HG02623 (cell line): Measurements from ENCODE around the gene MSL3B.

ENCODE experiments used
- ATAC-seq: cut with Tn5 transposase; IDR thresholded peaks from one replicate; pipeline ENCODE4 v1.9.1; 2021; ENCODE audit warnings: moderate library complexity; ENCODE audit not compliant: unreplicated experiment

MSL3B gene

GRCh38 chr2:233853883-233854240, 14.3 kb downstream of the MSL3B start:
- ATAC-seq = no peak

GRCh38 chr2:233853353-233853752, 14.8 kb downstream of the MSL3B start:
- ATAC-seq = no peak

GRCh38 chr2:233852056-233852455, 16.1 kb downstream of the MSL3B start:
- ATAC-seq = no peak

GRCh38 chr2:233851169-233851568, 17.0 kb downstream of the MSL3B start:
- no peak for ATAC-seq

GRCh38 chr2:233850745-233851144, 17.4 kb downstream of the MSL3B start:
- ATAC-seq = no peak

- no peak for ATAC-seq
Measured at GRCh38 chr2:233849607-233850271, 18.4 kb downstream of the MSL3B start.

GRCh38 chr2:233848276-233848675, 19.9 kb downstream of the MSL3B start:
- ATAC-seq = no peak

GRCh38 chr2:233847248-233847898, 20.8 kb downstream of the MSL3B start:
- ATAC-seq = no peak

- ATAC-seq = no peak
Measured at GRCh38 chr2:233846387-233847247, 21.6 kb downstream of the MSL3B start.

- ATAC-seq = no peak
Measured at GRCh38 chr2:233845301-233846060, 22.7 kb downstream of the MSL3B start.

- no peak for ATAC-seq
Measured at GRCh38 chr2:233844836-233845235, 23.4 kb downstream of the MSL3B start.

GRCh38 chr2:233844064-233844807, 23.9 kb downstream of the MSL3B start:
- no peak for ATAC-seq

- no peak for ATAC-seq
Measured at GRCh38 chr2:233841183-233841582, 27.0 kb downstream of the MSL3B start.

- no peak for ATAC-seq
Measured at GRCh38 chr2:233840520-233840919, 27.7 kb downstream of the MSL3B start.

- no peak for ATAC-seq
Measured at GRCh38 chr2:233839447-233839820, 28.8 kb downstream of the MSL3B start.

GRCh38 chr2:233838726-233839446, 29.3 kb downstream of the MSL3B start:
- ATAC-seq = no peak

- no peak for ATAC-seq
Measured at GRCh38 chr2:233838251-233838650, 29.9 kb downstream of the MSL3B start.

GRCh38 chr2:233837694-233838229, 30.4 kb downstream of the MSL3B start:
- ATAC-seq = no peak

- no peak for ATAC-seq
Measured at GRCh38 chr2:233836359-233836758, 31.8 kb downstream of the MSL3B start.
